Activated naive CD4-positive, alpha-beta T cell treated with anti-CD3 and anti-CD28 coated beads, Interleukin-2, amount 10 ng/mL, durations not matched to agents 7 days and 5 days (primary cell): Measurements from ENCODE around the gene STYXL1.

ENCODE experiments used
- CTCF ChIA-PET: fragments of 350-600 bp; sonication (Branson Sonifier 250); formaldehyde crosslinking; loops from one replicate; lab custom pipeline; 2021; ENCODE audit warnings: antibody characterized with exemption; lab: Charles Lee
- DNase-seq: peaks from one replicate; pipeline ENCODE4 v3.0.0-alpha.2; 2020
- H3K27ac Mint-ChIP-seq: one replicate; pipeline ENCODE4 v1.8.0; 2021; ENCODE audit warnings: mild to moderate bottlenecking, moderate library complexity, mixed read lengths
- H3K27me3 Mint-ChIP-seq: one replicate; pipeline ENCODE4 v1.8.0; 2021; ENCODE audit warnings: mild to moderate bottlenecking, mixed read lengths
- H3K36me3 Mint-ChIP-seq: one replicate; pipeline ENCODE4 v1.8.0; 2021; ENCODE audit warnings: mixed read lengths
- H3K4me1 Mint-ChIP-seq: one replicate; pipeline ENCODE4 v1.8.0; 2021; ENCODE audit warnings: mixed read lengths
- H3K4me3 Mint-ChIP-seq: one replicate; pipeline ENCODE4 v1.8.0; 2021; ENCODE audit warnings: mild to moderate bottlenecking, moderate library complexity, mixed read lengths
- H3K9me3 Mint-ChIP-seq: one replicate; pipeline ENCODE4 v1.8.0; 2021; ENCODE audit warnings: mixed read lengths

STYXL1 gene

GRCh38 chr7:75979759-75980429, 67.9 kb downstream of the STYXL1 start:
- no peak overlapping the region for H3K27ac Mint-ChIP-seq
- no peak for DNase-seq
- no peak overlapping the region for H3K4me3 Mint-ChIP-seq
- no peaks in the 10 kb centered on the region for H3K9me3 Mint-ChIP-seq
- no peaks in the 10 kb centered on the region for H3K27me3 Mint-ChIP-seq
- CTCF ChIA-PET = no interaction called here
- H3K4me1 Mint-ChIP-seq = no peaks in the 10 kb centered on the region
- H3K36me3 Mint-ChIP-seq = peaks cover 5% of the 10 kb centered on the region

GRCh38 chr7:75977743-75978142, 70.1 kb downstream of the STYXL1 start:
- peaks cover 6% of the 10 kb centered on the region for H3K36me3 Mint-ChIP-seq

GRCh38 chr7:75971961-75972763, 75.6 kb downstream of the STYXL1 start:
- no peak overlapping the region for H3K4me3 Mint-ChIP-seq
- CTCF ChIA-PET = interaction anchor here (1.2 kb wide), 1 partner anchor 48 kb away, joined by 4 read pairs; no protein-coding TSS in a partner anchor
- H3K9me3 Mint-ChIP-seq = no peaks in the 10 kb centered on the region
- H3K27ac Mint-ChIP-seq = no peak overlapping the region
- H3K27me3 Mint-ChIP-seq = no peaks in the 10 kb centered on the region
- H3K36me3 Mint-ChIP-seq = peaks cover 2% of the 10 kb centered on the region
- DNase-seq = no peak
- H3K4me1 Mint-ChIP-seq = no peaks in the 10 kb centered on the region

More at GRCh38 chr7:75977743-75978142, 70.1 kb downstream of the STYXL1 start:
- no peak for DNase-seq
- no peaks in the 10 kb centered on the region for H3K27me3 Mint-ChIP-seq
- H3K4me1 Mint-ChIP-seq = no peaks in the 10 kb centered on the region
- H3K4me3 Mint-ChIP-seq = no peak overlapping the region
- CTCF ChIA-PET = interaction anchor here (1.1 kb wide), 1 partner anchor 111 kb away, joined by 3 read pairs; no protein-coding TSS in a partner anchor
- no peaks in the 10 kb centered on the region for H3K9me3 Mint-ChIP-seq
- H3K27ac Mint-ChIP-seq = no peak overlapping the region

DNA sequence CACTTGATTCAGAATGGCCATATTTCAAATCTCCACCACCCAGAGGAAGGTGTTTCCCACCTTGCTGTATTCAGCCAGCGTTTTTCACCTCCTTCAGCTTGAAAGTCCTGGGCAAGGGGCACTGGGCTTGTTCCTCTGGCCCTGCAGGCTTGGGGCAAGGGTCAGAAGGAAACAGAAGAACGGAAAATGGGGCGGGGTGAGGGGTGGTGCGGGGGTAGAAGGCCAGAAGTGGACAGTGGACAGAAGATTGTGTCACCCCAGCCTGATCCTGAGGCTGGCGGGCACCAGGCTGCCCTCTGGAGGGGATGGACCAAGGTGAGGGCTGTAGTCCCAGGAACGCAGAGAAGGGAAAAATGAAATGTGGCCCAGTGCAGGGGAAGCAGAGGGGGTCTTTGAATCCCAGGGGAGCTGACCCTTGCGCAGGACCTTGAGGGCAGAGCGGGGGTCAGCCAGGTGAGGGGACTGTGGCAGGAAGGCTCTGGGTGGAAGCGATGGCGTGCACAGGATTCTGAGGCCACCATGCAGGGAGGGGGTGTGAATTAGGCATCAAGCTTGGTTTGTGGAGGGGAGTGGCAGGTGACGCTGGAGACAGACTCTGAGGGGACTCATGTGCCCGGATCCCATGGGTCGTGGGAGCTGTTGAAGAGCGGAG, 76.4 kb downstream of the STYXL1 start:
- DNase-seq = no peak
- H3K27me3 Mint-ChIP-seq = no peaks in the 10 kb centered on the region
- H3K4me3 Mint-ChIP-seq = no peak overlapping the region
- H3K27ac Mint-ChIP-seq = no peak overlapping the region
- no peaks in the 10 kb centered on the region for H3K9me3 Mint-ChIP-seq
- H3K4me1 Mint-ChIP-seq = no peaks in the 10 kb centered on the region
- CTCF ChIA-PET = interaction anchor here (1.2 kb wide), 1 partner anchor 49 kb away, joined by 4 read pairs; no protein-coding TSS in a partner anchor
- H3K36me3 Mint-ChIP-seq = peaks cover 2% of the 10 kb centered on the region

GRCh38 chr7:75969704-75970498, 77.9 kb downstream of the STYXL1 start:
- H3K4me1 Mint-ChIP-seq = no peaks in the 10 kb centered on the region

DNA sequence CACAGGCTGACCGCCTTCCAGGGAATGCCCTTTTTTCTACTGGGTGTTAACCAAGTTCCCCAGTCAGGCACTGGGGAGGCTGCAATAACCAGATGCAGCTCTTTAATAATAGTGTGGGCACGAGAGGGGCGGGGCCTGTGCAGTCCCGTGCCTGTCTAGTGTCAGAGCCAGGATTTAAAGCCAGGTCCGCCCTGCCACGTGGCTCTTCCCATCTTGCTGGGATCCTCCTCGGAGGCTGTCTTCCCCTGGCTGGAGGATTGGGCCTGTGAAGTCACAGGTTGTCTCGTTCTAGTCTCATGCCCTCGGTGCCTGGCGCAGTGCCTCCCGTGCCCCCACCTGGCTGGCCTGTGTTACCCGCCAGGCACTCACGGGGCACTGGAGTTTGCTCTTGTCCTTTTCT, 78.6 kb downstream of the STYXL1 start:
- no peak for DNase-seq
- CTCF ChIA-PET = no interaction called here
- no peak overlapping the region for H3K4me3 Mint-ChIP-seq
- H3K9me3 Mint-ChIP-seq = no peaks in the 10 kb centered on the region
- no peaks in the 10 kb centered on the region for H3K4me1 Mint-ChIP-seq
- no peak overlapping the region for H3K27ac Mint-ChIP-seq
- H3K27me3 Mint-ChIP-seq = no peaks in the 10 kb centered on the region
- no peaks in the 10 kb centered on the region for H3K36me3 Mint-ChIP-seq

More at GRCh38 chr7:75969704-75970498, 77.9 kb downstream of the STYXL1 start:
- Mint-ChIP-seq H3K27me3 (no peaks in the 10 kb centered on the region), H3K9me3 (no peaks in the 10 kb centered on the region), H3K36me3 (peaks cover 2% of the 10 kb centered on the region), H3K27ac (no peak overlapping the region), H3K4me3 (no peak overlapping the region)
- CTCF ChIA-PET = no interaction called here
- no peak for DNase-seq

GRCh38 chr7:75968561-75969001, 79.2 kb downstream of the STYXL1 start:
- DNase-seq = no peak
- Mint-ChIP-seq H3K9me3 (no peaks in the 10 kb centered on the region), H3K27me3 (no peaks in the 10 kb centered on the region), H3K27ac (no peak overlapping the region), H3K36me3 (no peaks in the 10 kb centered on the region), H3K4me3 (no peak overlapping the region), H3K4me1 (no peaks in the 10 kb centered on the region)
- CTCF ChIA-PET = no interaction called here

- Mint-ChIP-seq H3K4me1 (no peaks in the 10 kb centered on the region), H3K36me3 (no peaks in the 10 kb centered on the region), H3K9me3 (no peaks in the 10 kb centered on the region), H3K27ac (no peak overlapping the region), H3K4me3 (no peak overlapping the region), H3K27me3 (no peaks in the 10 kb centered on the region)
- CTCF ChIA-PET = no interaction called here
- no peak for DNase-seq
Observed at GRCh38 chr7:75968012-75968411, 79.8 kb downstream of the STYXL1 start.

DNA sequence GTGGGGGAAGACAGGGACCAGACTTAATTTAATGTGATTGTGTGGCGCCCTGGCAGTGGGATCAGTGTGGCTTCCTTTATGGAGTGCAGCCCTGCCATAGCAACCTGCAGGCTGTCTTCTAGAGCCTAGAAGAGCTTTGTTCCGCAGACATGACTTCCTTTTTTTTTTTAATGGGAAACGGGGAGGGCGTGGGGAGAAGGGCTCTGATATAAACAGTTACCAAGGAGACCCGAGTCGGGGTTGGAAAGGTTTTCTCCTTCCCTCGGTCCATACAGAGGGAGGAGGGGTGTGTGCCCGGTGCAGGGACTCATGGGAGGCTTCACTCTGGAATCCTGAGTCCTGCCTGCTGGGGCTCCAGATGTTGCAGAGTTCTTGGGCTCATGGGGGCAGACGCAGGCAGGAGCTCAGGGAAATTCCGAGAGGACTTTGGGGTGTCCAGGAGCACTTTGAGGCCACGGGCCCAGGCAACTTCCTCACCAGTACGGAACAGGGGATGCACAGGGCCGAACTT, 80.3 kb downstream of the STYXL1 start:
- H3K36me3 Mint-ChIP-seq = no peaks in the 10 kb centered on the region
- no peaks in the 10 kb centered on the region for H3K9me3 Mint-ChIP-seq
- H3K27me3 Mint-ChIP-seq = no peaks in the 10 kb centered on the region
- no peak overlapping the region for H3K4me3 Mint-ChIP-seq
- no peaks in the 10 kb centered on the region for H3K4me1 Mint-ChIP-seq
- H3K27ac Mint-ChIP-seq = no peak overlapping the region
- CTCF ChIA-PET = no interaction called here
- DNase-seq = no peak

DNA sequence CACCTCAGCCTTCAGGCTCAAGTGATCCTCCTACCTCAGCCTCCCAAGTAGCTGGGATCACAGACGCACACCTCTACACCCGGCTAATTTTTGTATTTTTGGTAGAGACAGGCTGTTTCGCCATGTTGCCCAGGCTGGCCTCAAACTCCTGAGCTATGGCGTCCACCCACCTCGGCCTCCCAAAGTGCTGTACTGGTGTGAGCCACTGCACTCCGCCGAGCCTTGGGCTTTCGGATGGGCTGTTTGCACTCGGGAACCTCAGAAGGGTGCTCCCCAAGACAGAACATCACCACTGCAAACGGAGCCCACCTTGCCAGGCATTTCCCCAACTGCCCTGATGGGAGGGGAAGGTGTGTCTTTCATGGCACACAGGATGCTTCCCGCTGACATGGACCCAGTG, 80.7 kb downstream of the STYXL1 start:
- Mint-ChIP-seq H3K27ac (no peak overlapping the region), H3K27me3 (no peaks in the 10 kb centered on the region), H3K4me1 (no peaks in the 10 kb centered on the region), H3K36me3 (no peaks in the 10 kb centered on the region), H3K4me3 (no peak overlapping the region), H3K9me3 (no peaks in the 10 kb centered on the region)
- CTCF ChIA-PET = no interaction called here
- no peak for DNase-seq

- H3K4me3 Mint-ChIP-seq = no peak overlapping the region
- H3K9me3 Mint-ChIP-seq = no peaks in the 10 kb centered on the region
- CTCF ChIA-PET = no interaction called here
- no peak for DNase-seq
- no peaks in the 10 kb centered on the region for H3K36me3 Mint-ChIP-seq
- no peak overlapping the region for H3K27ac Mint-ChIP-seq
- H3K27me3 Mint-ChIP-seq = no peaks in the 10 kb centered on the region
- H3K4me1 Mint-ChIP-seq = no peaks in the 10 kb centered on the region
Observed at GRCh38 chr7:75966190-75966961, 81.4 kb downstream of the STYXL1 start.

DNA sequence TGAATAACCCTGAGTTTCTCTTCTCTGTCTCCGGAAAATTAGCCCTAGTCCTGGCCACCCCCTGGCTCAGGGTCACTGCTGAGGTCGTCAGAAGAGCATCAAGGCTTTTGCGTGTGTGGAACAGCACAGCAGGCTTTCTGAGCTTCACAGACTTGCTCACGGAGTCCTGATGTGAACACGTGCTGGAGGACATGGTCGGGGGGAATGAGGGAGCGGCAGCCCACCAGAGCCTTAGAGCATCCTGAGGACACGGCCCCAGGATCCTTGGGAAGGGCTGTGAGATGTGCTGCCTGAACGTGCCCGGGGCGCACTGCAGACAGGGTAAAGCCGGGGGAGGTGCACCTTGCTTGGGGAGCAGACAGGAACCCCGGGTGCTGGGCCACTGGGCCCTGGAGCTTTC, 82.2 kb downstream of the STYXL1 start:
- no peak overlapping the region for H3K4me3 Mint-ChIP-seq
- H3K4me1 Mint-ChIP-seq = no peaks in the 10 kb centered on the region
- H3K27ac Mint-ChIP-seq = no peak overlapping the region
- DNase-seq = no peak
- H3K36me3 Mint-ChIP-seq = no peaks in the 10 kb centered on the region
- CTCF ChIA-PET = no interaction called here
- H3K27me3 Mint-ChIP-seq = no peaks in the 10 kb centered on the region
- no peaks in the 10 kb centered on the region for H3K9me3 Mint-ChIP-seq

DNA sequence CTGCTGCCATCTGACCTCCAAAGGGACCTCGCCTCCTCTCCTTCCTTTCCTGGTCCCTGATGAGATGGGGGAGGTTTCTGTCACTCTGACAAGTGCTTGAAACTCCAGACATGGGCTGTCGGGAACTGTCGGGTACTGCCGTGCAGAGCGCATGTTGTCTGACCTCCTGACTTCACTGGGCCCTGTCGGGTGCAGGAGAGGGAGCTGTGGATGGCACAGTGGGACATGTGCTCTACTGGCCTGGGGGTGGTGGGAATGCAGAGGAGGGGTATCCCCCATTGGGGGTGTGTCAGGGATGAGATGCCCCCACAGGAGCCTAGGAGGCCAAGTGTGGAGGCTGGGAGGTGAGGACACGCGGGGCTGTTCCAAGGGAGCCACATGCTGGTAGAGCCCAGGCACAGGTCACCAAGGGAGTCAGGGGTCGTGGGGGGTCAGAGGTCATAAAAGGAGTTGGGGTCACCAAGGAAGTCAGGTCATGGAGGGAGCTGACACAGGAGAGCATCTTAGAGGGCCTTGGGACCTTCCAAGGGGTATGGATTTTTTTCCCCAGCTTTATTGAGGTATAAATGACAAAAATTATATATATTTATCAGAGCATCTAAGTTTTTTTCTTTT, 84.3 kb downstream of the STYXL1 start:
- Mint-ChIP-seq H3K27me3 (no peaks in the 10 kb centered on the region), H3K4me1 (no peaks in the 10 kb centered on the region), H3K4me3 (no peak overlapping the region), H3K9me3 (no peaks in the 10 kb centered on the region), H3K27ac (no peak overlapping the region), H3K36me3 (no peaks in the 10 kb centered on the region)
- CTCF ChIA-PET = interaction anchor here (0.7 kb wide), 1 partner anchor 1310 kb away, joined by 3 read pairs; no protein-coding TSS in a partner anchor
- DNase-seq = no peak
